Psoas muscle (tissue), 8 donors: Measurements from ENCODE around the gene GSTO2. TPM values are rescaled to one million over a fixed set of nuclear protein-coding genes. Genes with fewer than 3 reads are reported as not detected.
A peak's percentile ranks its signal among the peaks of the same experiment; 100 is the strongest.

Experiments
- ATAC-seq, 4 donors: fragments of 200-7000 bp; cut with Tn5 transposase; one replicate each; pipeline ENCODE4 v1.9.1; 2020; ENCODE audit warnings: moderate library complexity in 3 of 4, mild to moderate bottlenecking in 2 of 4
- DNase-seq, 2 donors: peaks; one replicate each; pipeline ENCODE4 v3.0.0-alpha.2; 2020
- H3K27ac ChIP-seq: fragments of 200-600 bp; one replicate; pipeline ENCODE4 v1.8.0; 2022
- H3K27me3 ChIP-seq, 3 donors: fragments of 200-600 bp in 1 of 3; one replicate each; pipeline versions ENCODE4 v1.6.1 to v1.8.0; 2013 to 2022; ENCODE audit warnings: low read length in 2 of 3, mild to moderate bottlenecking in 2 of 3, moderate library complexity in 1 of 3; ENCODE audit not compliant: insufficient read depth in 3 of 3
- H3K36me3 ChIP-seq, 2 donors: fragments of 200-600 bp in 1 of 2; one replicate each; pipeline versions ENCODE4 v1.6.1 to v1.8.0; 2013 to 2022; ENCODE audit warnings: low read depth in 1 of 2, mild to moderate bottlenecking in 1 of 2, moderate library complexity in 1 of 2; ENCODE audit not compliant: insufficient read depth in 1 of 2
- H3K4me1 ChIP-seq: fragments of 200-600 bp; one replicate; pipeline ENCODE4 v1.8.0; 2022
- H3K4me3 ChIP-seq: fragments of 200-600 bp; one replicate; pipeline ENCODE4 v1.8.0; 2022; ENCODE audit warnings: mild to moderate bottlenecking
- H3K9me3 ChIP-seq: fragments of 200-600 bp; one replicate; pipeline ENCODE4 v1.8.0; 2022
- CTCF ChIP-seq: fragments of 200-600 bp; IDR thresholded peaks from one replicate; pipeline ENCODE4 v1.8.0; 2022; ENCODE audit warnings: antibody characterized with exemption
- WGBS, 3 donors: extraction: QIAGEN DNeasy Blood & Tissue Kit; methylation state at CpG; one replicate each; pipeline versions ENCODE4 v1.1.6 to v1.1.7; 2013; 5-methylcytosine and 5-hydroxymethylcytosine counted together
- intact Hi-C, 2 donors: fragments of 100-400 bp; cut with DNase I; formaldehyde crosslinking; loops; one replicate each; pipeline versions ENCODE4 v1.11.0 to v1.14.2; 2022
- polyA plus RNA-seq, 3 donors: library from polyadenylated mRNA; stranded (reverse); fragments of 200-250 nt; gene quantifications; one replicate each; pipeline ENCODE4 v1.2.3, GENCODE V29; 2013
- total RNA-seq, 4 donors: library from RNA; stranded (reverse); fragmentation: NEBNext Ultra II Directional in 2 of 4; extraction: Animal tissue kit (Norgen Biotek cat#: 25700) in 2 of 4; gene quantifications; one replicate each; pipeline versions ENCODE4 v1.2.1 to v1.2.4, GENCODE V29; 2021 to 2023
- donor health status: healthy with polysubstance abuse.
- donor health status: DM: no; HTN: no; CAD: no; lungs with moderate emphysema.
- donor health status: Bipolar disorder and iron deficiency.
- donor health status: healthy.
- donor health status: DM: yes; HTN: yes; CAD: no.
- donor health status: DM: no; HTN: no; CAD: no.
- donor health status: DM: no; HTN: no; CAD: no.
- donor health status: DM: yes; HTN: yes; CAD: no.

The GSTO2 gene
- total and polyA plus RNA-seq, 7 donors = 0.23 to 4.6 (median 1.4) TPM

- H3K27me3 ChIP-seq = no peaks in the 10 kb centered on the region
- ATAC-seq (no peak), DNase-seq (no peak)
- peak overlapping the region; percentile 97 for H3K27ac ChIP-seq
- H3K9me3 ChIP-seq = no peaks in the 10 kb centered on the region
- intact Hi-C loops = no loop called here
- H3K4me1 ChIP-seq = peaks cover 33% of the 10 kb centered on the region
- TF ChIP-seq CTCF = no peak
- H3K36me3 ChIP-seq = no peaks in the 10 kb centered on the region
- WGBS, 3 donors = 62 to 70% (median 68%) methylated on average over 4 of the region's 4 CpGs
- H3K4me3 ChIP-seq = peak overlapping the region; percentile 89
Observed at GRCh38 chr10:104340641-104341040, 71.7 kb downstream of the GSTO2 start.

DNA sequence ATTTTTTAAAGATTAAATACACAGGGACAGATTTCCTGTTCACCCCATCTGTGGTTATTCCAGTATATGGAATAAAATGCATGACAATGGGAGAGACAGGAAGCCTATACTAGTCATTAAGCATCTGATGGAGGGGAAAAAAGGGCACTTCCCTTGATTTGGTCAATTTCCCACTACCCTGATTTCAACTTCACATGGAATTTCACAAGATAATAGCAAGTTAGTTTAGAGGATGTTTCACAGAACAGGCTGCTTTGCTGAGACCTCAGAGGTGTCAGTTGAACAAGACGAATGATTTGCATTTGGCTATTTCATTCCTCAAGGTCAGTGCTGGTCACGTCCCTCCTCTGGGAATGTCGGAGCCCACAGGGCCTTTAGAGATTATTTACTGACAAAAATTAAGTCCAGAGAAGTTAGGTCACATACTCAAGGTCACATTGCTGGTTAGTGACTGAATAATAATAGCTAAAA, 74.0 kb downstream of the GSTO2 start:
- no peak overlapping the region for H3K4me3 ChIP-seq
- peak overlapping the region; percentile 54 for H3K27ac ChIP-seq
- DNase-seq = no peak
- peaks cover 14% of the 10 kb centered on the region for H3K4me1 ChIP-seq
- H3K27me3 ChIP-seq = no peaks in the 10 kb centered on the region
- no peaks in the 10 kb centered on the region for H3K9me3 ChIP-seq
- TF ChIP-seq CTCF = no peak
- ATAC-seq = no peak
- H3K36me3 ChIP-seq = no peaks in the 10 kb centered on the region
- intact Hi-C loops = no loop called here
- WGBS, 3 donors = 14 to 30% (median 19%) methylated on average over 3 of the region's 3 CpGs

GRCh38 chr10:104344219-104344618, 75.2 kb downstream of the GSTO2 start:
- TF ChIP-seq CTCF = no peak
- no peaks in the 10 kb centered on the region for H3K36me3 ChIP-seq
- H3K27ac ChIP-seq = no peak overlapping the region
- 41 to 73% (median 59%) methylated on average over 1 of the region's 1 CpG for WGBS, 3 donors
- DNase-seq = no peak
- no peaks in the 10 kb centered on the region for H3K27me3 ChIP-seq
- H3K4me3 ChIP-seq = no peak overlapping the region
- H3K9me3 ChIP-seq = no peaks in the 10 kb centered on the region
- peak in 1 of 4 donors; percentile 56 for ATAC-seq
- peaks cover 14% of the 10 kb centered on the region for H3K4me1 ChIP-seq
- intact Hi-C loops = no loop called here

GRCh38 chr10:104345515-104345914, 76.5 kb downstream of the GSTO2 start:
- no peaks in the 10 kb centered on the region for H3K27me3 ChIP-seq
- peaks cover 13% of the 10 kb centered on the region for H3K4me1 ChIP-seq
- no peak overlapping the region for H3K27ac ChIP-seq
- intact Hi-C loops = no loop called here
- H3K9me3 ChIP-seq = no peaks in the 10 kb centered on the region
- ATAC-seq (no peak), DNase-seq (no peak)
- H3K36me3 ChIP-seq = no peaks in the 10 kb centered on the region
- TF ChIP-seq CTCF = no peak
- no peak overlapping the region for H3K4me3 ChIP-seq

- DNase-seq (no peak), ATAC-seq (no peak)
- no peaks in the 10 kb centered on the region for H3K9me3 ChIP-seq
- intact Hi-C loops = no loop called here
- no peak for TF ChIP-seq CTCF
- peaks cover 12% of the 10 kb centered on the region for H3K4me1 ChIP-seq
- WGBS, 3 donors = 72 to 73% (median 73%) methylated on average over 4 of the region's 4 CpGs
- no peak overlapping the region for H3K4me3 ChIP-seq
- no peaks in the 10 kb centered on the region for H3K36me3 ChIP-seq
- H3K27ac ChIP-seq = no peak overlapping the region
- no peaks in the 10 kb centered on the region for H3K27me3 ChIP-seq
Observed at GRCh38 chr10:104345941-104346340, 77.0 kb downstream of the GSTO2 start.
